GM21360 (cell line): Measurements from ENCODE around the gene GPHN.
"Not testable (repeated sequence)": the region's sequence is repeated elsewhere in the genome, so short reads cannot be mapped to it uniquely, and the experiment has no call there.

ENCODE experiments used
- ATAC-seq: cut with Tn5 transposase; IDR thresholded peaks from one replicate; pipeline ENCODE4 v1.9.1; 2021; ENCODE audit warnings: mild to moderate bottlenecking, moderate library complexity; ENCODE audit not compliant: unreplicated experiment

GPHN gene

DNA sequence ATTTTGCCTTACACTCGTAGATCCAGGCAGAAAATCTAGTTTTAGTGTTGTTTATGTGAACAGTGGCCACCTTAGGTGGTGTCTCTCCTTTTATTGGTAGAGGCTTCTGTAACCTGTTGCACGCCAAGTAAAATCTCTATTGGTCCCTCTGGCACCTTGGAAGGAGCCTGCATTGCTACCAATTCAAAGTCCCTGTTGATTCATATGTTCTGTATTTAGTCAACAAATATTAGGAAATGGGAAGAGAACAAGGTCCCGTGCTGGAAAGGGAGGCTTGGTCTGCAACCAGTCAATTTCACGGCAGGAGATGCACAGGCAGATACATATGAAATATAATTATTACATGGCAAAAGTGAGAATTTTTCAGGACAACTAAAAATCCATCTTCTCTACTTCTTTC, 6.4 kb upstream of the GPHN start:
- ATAC-seq, result no peak

DNA sequence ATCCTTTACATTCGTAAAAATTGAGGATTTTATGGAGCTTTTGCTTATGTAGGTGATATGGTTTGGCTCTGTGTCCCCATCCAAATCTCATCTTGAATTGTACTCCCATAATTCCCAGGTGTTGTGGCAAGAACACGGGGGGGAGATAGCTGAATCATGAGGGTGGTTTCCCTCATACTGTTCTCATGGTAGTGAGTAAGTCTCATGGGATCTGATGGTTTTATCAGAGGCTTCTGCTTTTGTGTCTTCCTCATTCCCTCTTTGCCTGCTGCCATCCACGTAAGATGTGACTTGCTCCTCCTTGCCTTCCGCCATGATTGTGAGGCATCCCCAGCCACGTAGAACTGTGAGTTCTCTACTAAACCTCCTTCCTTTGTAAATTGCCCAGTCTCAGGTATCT, 5.1 kb upstream of the GPHN start:
- not testable (repeated sequence) for ATAC-seq

DNA sequence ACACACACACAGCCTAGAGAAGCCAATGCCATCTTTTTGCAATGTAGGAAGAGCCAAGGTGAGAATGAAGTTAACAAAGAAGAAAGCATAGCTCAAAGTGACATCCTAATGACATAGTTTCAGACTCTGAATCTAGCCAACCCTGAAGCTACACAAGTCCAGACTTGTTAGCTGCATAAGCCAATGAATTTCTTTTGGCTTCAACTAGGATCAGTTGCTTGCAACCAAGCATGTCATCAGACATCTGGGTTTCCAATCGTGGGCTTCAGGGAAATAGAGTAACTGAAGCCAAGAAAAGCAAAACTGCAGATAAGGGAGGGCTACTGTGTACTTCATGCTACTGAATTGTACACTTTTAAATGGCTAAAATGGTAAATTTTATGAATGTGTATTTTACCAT, 4.4 kb upstream of the GPHN start:
- no peak for ATAC-seq

- ATAC-seq, result peak; percentile 16
Measured at GRCh38 chr14:66507181-66507721, 696 bp upstream of the GPHN start.

DNA sequence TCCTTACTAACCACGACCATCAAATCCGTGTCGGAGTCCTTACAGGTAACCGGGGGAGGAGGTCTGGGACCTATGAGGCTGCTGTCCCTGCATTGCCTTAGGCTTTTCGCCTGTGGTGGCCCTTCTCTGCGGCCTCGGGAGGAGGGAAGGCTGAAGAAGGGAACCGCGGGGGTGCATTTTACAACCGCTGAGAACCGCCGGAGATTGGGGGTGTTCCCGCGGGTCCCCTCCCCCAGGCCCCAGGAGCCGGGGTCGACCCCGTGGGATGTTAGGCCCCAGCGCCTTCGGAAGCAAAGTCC, 549 bp downstream of the GPHN start:
- no peak for ATAC-seq

DNA sequence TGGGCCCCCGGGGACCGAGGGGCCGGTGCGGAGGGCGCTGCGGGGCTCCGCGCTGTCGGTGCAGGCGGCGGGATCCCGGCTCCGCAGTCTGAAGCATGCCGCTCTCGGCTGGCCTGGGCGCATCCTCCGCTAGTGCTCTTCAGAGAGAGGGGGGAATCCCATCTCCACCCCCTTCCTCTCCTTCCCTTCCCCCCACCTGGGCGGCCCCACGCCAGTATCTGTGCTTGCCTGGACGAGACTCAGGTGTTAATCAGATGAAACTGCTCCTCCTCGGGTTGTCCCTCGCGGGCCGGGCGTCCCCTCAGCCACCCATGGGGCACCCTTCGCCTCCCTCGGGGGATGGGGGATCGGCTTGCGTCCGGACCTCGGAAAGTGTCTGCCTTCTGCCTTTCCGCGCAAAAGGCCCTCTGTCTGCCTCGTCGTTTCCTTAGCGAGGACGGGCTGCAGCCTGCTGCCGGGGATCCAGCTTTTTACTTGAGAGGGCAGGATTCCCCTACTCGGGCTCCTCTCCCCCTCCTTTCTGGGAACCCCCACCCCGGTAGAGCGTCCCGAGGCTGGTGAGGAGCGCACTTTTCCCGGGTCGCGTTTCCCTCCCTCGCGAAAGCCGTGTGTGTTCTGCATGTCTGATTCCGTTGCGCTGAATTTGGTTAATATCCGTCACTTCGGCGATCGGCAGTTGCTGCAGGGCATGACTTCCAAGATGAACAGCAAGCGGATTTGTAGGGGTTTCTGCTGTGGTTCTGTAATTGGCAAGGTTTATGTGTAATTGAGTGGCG, 1.1 kb downstream of the GPHN start:
- no peak for ATAC-seq

GRCh38 chr14:66509874-66510273, 1.9 kb downstream of the GPHN start:
- no peak for ATAC-seq

DNA sequence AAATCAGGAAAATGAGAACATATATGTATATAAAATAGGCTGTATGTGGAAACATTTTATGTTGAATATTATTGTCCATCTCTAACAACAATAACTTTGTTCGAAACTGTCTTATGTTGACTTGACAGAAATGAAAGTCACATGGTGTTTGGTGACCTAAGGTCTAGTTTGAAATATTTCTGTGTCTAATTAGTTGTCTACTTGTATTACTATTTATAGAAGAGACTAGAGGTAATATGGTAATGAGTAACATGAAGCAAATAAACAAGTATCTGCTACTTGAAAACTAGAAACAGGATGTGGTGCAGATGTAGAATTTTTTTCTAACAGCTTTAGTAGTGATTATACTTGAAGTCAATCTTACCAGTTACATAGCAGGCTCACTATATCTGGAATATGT, 3.9 kb downstream of the GPHN start:
- no peak for ATAC-seq

DNA sequence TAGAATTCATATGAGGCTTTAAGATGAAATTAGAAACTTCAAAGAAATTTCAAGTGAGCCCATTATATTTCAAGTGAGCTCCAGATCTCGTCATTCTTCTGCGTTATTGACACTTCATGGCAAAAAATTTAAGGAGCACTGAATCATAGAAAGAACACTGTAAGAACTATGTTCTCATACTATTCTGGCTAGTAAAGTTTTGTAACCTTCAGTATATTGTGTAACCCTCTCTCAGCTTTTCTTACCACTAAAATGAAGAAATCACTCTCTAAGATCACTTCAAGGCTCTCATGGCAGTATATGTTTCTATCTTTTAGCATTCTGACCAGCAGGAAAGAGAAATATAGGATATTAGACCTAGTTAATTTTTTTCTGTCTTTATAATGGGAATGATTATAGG, 6.3 kb downstream of the GPHN start:
- ATAC-seq, result no peak

- no peak for ATAC-seq
Measured at GRCh38 chr14:66530526-66530925, 22.6 kb downstream of the GPHN start.

DNA sequence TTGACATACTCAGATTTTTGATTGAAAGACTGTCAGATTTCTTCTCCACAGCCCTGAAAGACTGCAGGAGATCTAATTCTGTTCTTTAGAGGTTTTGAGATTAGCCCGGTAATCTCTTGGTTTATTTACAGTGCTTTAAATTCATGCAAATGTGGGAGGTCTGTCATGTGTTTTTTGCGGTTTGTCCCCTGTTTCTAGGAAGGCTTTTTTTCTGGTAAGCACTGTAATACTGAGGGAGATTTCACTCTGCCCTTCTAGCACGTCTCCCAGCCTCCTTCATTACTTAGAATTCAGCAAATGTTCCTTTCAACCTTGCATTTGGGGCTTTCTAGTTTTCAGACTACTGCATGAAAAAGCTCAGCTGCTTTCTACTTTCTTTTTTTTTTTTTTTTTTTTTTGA, 31.1 kb downstream of the GPHN start:
- no peak for ATAC-seq

DNA sequence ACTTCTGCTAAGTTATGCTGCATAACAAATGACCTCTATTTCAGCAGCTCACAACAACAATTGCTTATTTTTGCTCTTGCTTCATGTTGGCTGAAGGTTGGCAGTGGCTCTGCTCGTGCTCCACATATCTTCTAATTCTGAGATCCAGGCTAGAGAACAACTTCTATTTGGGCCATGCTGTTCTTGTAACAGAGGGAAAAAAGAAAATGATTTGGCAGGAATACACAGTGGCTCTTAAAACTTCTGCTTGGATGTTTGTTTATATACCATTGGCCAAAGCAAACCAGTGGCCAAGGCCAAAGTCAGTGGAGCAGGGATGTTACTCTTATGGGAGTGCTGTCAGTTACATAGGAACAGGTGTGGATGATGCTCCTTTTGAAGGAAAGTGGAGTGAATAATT, 32.1 kb downstream of the GPHN start:
- ATAC-seq, result no peak

GRCh38 chr14:66541627-66542026, 33.7 kb downstream of the GPHN start:
- no peak for ATAC-seq

DNA sequence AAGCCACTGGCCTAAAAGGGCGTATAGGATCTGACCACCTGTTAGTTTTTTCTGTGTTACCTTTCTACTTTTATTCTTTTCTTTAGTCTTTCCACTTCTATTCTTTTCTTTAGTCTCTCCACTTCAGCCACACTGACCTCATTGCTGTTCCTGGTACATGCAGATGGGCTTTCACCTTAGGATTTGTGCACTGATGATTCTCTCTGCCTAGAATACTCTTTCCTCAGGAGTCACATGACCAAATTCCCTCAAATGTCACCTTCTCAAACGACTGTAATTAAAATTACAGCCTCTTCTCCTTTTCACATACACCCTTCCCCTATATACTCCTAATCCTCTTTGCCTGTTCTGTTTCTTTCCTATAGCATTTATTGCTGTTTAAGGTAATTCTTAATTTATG, 36.0 kb downstream of the GPHN start:
- no peak for ATAC-seq

DNA sequence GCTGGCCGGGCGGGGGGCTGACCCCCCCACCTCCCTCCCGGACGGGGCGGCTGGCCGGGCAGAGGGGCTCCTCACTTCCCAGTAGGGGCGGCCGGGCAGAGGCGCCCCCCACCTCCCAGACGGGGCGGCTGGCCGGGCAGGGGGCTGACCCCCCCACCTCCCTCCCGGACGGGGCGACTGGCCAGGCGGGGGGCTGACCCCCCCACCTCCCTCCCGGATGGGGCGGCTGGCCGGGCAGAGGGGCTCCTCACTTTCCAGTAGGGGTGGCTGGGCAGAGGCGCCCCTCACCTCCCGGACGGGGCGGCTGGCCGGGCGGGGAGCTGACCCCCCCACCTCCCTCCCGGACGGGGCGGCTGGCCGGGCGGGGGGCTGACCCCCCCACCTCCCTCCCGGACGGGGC, 37.2 kb downstream of the GPHN start:
- not testable (repeated sequence) for ATAC-seq

GRCh38 chr14:66545751-66546150, 37.8 kb downstream of the GPHN start:
- ATAC-seq, result not testable (repeated sequence)

DNA sequence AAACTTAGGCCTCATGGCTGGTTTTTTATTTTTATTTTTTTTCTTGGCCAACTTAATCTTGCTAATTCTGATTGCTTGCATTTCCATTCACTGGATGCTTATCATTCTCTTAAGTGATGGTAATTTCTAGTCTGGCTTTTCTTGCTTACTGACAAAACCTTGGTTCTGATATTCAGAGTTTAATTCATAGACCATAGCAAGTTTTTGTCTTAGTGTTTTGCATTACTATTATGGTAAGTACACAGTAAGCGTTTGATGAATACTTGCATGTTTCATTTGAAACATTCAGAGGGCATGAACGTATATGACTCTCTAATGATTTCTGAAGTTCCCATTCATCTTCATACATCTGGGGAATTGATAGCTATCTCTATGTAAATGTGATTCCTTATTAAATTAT, 55.8 kb downstream of the GPHN start:
- no peak for ATAC-seq

DNA sequence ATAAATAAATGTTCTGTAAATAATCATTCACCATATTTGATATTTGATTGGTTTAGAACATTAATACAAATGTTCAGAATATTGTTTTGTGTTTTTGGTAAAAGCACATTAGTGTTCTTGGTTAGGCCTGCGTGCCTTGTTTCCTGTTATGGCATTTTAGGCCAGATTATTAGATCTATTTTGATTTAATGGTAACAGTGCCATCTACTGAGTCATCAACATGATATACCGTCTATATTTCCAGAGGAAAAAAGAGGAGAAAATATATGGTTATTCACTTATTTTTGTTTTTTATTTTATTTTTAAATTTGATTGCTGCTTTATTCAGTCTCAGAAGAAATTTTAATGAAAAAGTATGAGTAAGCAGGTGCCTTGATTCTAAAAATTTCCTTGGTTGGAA, 60.3 kb downstream of the GPHN start:
- ATAC-seq, result no peak

DNA sequence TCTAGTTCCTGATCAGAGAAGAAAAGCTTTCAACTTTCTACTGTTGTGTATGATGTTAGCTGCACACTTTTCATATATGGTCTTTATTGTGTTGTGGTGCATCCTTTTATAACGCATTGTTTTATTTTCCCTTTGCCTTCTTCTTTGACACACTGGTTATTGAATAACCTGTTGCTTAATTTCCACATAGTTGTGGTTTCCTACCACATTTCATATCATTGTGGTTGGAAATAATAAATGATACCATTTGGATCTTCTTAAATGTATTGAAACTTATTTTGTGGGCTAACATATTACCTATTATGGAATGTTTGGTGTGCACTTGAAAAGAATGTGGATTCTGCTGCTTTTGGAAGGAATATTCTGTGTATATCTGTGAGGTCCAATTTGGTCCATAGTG, 64.9 kb downstream of the GPHN start:
- no peak for ATAC-seq

DNA sequence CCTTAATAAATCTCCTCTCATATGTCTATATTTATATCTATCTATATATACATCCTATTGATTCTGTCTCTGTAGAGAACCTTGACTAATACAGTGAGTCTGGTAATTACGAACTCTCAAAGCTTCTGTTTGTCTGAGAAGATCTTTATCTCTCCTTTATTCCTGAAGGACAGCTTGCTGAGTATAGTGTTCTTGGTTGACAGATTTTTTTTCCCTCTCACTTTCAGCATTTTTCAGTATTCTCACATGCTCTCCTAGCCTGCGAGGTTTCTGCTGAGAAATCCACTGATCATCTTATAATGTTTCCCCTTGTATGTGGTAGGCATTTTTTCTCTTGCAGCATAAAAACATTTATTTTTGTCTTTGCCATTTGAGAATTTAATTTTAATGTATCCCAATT, 67.1 kb downstream of the GPHN start:
- no peak for ATAC-seq

DNA sequence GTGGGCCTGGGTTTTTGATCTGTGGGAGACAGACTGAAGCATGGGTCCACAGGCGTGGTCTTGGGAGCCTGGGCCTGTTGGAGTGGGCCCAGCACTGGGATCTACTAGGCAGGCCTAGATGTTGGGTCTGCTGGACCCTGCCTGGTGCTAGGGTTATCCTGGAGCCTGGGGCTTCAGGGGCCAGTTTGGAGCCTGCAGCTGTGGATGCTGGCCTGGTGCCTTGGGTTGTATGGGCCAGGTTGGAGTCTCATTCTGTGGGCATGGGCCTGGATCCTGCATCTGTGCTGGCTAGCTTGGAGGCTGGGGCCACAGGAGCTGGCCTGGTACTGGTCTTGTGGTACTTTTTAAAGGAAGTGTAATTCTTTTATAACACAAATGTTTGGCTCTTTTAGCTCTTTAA, 68.0 kb downstream of the GPHN start:
- ATAC-seq, result no peak

DNA sequence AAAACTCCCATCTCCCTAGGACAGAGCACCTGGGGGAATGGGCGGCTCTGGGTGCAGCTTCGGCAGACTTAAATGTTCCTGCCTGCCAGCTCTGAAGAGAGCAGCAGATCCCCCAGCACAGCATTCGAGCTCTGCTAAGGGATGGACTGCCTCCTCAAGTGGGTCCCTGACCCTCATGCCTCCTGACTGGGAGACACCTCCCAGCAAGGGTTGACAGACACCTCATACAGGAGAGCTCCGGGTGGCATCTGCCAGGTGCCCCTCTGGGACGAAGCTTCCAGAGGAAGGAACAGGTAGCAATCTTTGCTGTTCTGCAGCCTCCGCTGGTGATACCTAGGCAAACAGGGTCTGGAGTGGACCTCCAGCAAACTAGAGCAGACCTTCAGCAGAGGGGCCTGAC, 79.8 kb downstream of the GPHN start:
- not testable (repeated sequence) for ATAC-seq

DNA sequence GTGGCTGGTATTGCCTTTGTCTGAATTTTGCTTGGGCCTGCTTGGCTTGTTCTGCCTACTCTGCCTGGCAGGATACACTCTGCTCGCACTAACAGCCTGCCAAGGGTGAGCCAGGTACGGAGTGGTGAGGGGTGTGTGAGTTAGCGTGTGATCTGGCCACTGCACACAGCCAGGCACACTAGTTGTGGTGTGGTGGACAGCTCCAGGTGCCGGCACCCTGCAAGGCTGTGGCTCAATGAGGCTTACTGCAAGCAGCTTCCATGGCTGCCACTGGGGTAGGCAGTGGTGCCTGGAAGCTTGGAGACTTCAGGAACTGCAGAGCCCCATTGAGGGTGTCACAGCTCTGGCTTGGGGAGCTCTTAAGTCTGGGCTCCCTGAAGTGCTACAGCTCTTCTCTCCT, 87.4 kb downstream of the GPHN start:
- ATAC-seq, result no peak
